Hepatocyte (in vitro differentiated cells): ENCODE measurements around the gene BOD1L2.

ENCODE experiments used
- EZH2 ChIP-seq: fragments of 200-600 bp; sonication (generic); IDR thresholded peaks from 2 replicates; pipeline ENCODE4 v1.6.1; 2016; ENCODE audit warnings: antibody characterized with exemption, mild to moderate bottlenecking, borderline replicate concordance
- EZH2phosphoT487 ChIP-seq: fragments of 200-600 bp; sonication (generic); IDR thresholded peaks from one replicate; pipeline ENCODE4 v1.6.1; 2018; ENCODE audit warnings: antibody characterized with exemption, mild to moderate bottlenecking, low read depth, moderate library complexity; ENCODE audit not compliant: unreplicated experiment, severe bottlenecking
- TF ChIP-seq, protein P1 (sequence below): fragments of 200-600 bp; sonication (generic); IDR thresholded peaks from 2 replicates; pipeline ENCODE4 v1.5.1; 2016; ENCODE audit warnings: antibody characterized with exemption, mild to moderate bottlenecking; ENCODE audit not compliant: poor library complexity

DNA sequence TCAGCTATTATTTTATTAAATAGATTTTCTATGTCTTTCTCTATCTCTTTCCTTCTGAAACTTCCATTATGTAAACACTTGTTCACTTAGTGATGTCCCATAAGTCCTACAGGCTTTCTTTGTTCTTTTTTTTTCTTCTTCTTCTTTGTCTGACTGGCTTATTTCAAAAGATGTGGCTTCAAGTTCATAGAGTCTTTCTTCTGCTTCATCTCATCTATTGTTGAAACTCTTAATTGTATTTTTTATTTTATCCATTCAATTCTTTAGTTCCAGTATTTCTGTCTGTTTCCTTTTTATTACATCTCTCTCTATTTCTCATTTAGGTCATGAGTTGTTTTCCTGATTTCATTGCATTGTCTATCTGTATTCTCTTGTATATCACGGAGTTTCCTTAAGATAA lies 38.5 kb downstream of the BOD1L2 start:
- TF ChIP-seq, protein P1, sequence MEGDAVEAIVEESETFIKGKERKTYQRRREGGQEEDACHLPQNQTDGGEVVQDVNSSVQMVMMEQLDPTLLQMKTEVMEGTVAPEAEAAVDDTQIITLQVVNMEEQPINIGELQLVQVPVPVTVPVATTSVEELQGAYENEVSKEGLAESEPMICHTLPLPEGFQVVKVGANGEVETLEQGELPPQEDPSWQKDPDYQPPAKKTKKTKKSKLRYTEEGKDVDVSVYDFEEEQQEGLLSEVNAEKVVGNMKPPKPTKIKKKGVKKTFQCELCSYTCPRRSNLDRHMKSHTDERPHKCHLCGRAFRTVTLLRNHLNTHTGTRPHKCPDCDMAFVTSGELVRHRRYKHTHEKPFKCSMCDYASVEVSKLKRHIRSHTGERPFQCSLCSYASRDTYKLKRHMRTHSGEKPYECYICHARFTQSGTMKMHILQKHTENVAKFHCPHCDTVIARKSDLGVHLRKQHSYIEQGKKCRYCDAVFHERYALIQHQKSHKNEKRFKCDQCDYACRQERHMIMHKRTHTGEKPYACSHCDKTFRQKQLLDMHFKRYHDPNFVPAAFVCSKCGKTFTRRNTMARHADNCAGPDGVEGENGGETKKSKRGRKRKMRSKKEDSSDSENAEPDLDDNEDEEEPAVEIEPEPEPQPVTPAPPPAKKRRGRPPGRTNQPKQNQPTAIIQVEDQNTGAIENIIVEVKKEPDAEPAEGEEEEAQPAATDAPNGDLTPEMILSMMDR = no peak
- TF ChIP-seq EZH2 (no peak), EZH2phosphoT487 (no peak)
